SKM-1 (cell line): ENCODE results near the gene HADHA.

Experiments
- DNase-seq: peaks from one replicate; lab custom pipeline; 2025; ENCODE audit not compliant: unreplicated experiment; lab: John Stamatoyannopoulos, UW

The HADHA gene

DNA sequence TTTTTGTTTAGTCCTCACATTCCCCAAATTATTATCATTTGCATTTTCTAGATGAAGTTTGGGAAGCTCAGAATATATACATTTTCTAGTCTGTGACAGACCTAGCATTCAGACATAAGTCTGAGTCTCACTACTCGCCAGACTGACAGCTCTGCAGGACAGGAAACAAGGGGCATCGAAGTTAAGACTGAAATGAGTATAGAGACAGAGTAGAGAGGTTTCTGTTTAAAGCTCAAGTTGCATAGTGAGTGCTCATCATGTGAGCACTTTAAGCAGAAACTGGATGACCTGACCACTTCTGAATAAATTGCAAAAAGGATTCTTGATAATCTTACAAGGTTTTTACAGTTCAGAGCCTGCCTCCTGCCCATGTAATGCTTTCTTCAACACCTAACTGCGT is 1.4 kb upstream of the HADHA start:
- no peak for DNase-seq

- no peak for DNase-seq
Measured at GRCh38 chr2:26245231-26245732, 850 bp upstream of the HADHA start.

GRCh38 chr2:26243470-26244308 is 743 bp downstream of the HADHA start:
- DNase-seq: peak; percentile 17

GRCh38 chr2:26241928-26242436 is 2.5 kb downstream of the HADHA start:
- DNase-seq: no peak

DNA sequence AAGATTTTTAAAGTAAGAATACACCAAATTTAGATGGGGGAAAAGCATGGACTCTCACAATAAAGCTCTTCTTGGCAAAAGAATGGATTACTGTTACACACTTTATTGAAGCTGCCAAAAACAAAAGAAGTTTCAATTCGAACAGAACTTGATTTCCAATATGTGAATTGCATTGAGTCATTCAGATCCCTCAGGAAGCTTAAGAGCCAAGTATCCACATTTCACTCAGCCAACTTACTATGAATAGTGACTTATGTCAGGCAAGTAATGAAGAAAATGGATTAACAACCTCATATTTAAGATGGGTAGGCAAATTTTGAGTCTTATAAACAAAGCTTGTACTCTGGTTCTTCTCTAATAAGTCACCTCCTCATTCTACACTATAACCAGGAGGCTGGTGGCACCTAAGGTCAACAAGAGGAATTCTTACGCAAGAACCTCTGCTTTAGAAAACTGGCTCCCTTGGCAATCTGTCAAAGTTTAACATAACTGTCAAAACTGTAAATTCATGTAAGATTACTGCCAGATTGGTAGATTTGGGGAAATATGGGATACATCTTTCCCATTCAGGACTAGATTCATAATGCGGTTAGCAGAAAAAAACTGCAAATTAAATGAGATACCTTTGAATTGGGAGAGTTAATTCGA is 6.0 kb downstream of the HADHA start:
- DNase-seq: no peak

DNA sequence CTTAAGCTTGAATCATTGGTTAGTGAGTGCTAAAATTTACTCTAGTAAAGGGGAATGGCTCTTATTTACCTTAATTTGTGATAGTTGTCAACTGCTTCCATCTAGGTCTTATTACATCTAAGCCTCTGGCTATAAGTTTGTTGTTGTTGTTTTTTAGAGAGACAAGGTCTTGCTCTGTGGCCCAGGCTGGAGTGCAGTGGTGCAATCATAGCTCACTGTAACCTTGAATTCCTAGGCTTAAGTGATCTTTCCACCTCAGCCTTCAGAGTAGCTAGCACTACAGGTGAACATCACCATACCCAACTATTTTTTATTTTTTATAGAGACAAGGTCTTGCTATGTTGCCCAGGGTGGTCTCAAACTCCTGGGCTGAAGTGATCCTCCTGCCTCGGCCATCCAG is 6.6 kb downstream of the HADHA start:
- DNase-seq: no peak

DNA sequence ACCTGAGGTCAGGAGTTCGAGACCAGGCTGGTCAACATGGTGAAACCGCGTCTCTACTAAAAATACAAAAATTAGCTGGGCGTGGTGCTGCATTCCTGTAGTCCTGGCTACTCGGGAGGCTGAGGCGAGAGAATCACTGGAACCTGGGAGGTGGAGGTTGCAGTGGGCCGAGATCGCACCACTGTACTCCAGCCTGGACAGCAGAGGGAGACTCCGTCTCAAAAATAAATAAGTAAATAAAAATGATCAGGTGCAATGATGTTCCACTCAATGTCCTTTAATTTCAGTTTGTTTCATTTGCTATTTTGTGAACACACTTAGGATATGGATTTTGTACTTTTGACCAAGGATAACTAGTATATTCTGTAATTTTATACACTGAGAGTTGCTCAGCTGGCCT is 9.3 kb downstream of the HADHA start:
- no peak for DNase-seq

DNA sequence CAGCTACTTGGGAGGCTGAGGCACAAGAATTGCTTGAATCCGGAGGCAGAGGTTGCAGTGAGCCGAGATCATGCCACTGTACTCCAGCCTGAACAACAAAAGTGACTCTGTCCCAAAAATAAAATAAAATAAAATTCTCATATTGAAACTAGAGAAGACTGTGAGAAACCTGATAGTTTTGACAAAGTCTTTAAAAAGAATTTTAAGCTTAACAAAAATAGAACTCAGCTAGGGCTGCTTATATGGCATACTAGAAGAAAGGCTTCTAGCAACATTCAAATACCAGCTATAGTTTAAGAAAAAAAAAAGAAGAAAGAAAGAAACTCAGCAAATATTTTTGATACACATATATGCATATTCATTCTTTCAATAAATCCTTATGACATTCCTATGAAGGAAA is 13.6 kb downstream of the HADHA start:
- no peak for DNase-seq

- no peak for DNase-seq
Measured at GRCh38 chr2:26229595-26229994, 14.8 kb downstream of the HADHA start.

DNA sequence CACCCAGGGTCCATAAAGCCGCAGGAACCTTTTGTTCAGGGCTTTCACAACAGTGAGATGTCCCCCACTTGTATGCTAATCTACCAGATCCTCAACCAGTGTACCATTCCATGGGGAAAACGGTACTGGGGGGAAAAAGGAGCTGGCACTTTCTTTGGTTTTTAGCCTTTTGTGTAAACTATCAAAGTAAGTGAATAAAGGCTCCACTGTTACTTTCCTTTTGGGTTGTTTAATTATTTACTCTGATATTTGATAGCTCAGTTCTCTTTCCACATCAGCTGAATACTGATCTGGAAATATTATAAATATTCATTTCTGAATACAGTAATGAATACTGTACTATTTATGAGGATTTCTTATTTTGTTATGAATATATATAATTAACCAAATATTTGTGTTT is 20.3 kb downstream of the HADHA start:
- DNase-seq: no peak

- DNase-seq: no peak
Measured at GRCh38 chr2:26223018-26223417, 21.4 kb downstream of the HADHA start.

GRCh38 chr2:26217720-26218119 is 26.7 kb downstream of the HADHA start:
- no peak for DNase-seq

- DNase-seq: no peak
Measured at GRCh38 chr2:26216587-26216986, 27.8 kb downstream of the HADHA start.

GRCh38 chr2:26215833-26216232 is 28.6 kb downstream of the HADHA start:
- DNase-seq: no peak

- no peak for DNase-seq
Measured at GRCh38 chr2:26214759-26215158, 29.7 kb downstream of the HADHA start.

- no peak for DNase-seq
Measured at GRCh38 chr2:26212011-26212410, 32.4 kb downstream of the HADHA start.

DNA sequence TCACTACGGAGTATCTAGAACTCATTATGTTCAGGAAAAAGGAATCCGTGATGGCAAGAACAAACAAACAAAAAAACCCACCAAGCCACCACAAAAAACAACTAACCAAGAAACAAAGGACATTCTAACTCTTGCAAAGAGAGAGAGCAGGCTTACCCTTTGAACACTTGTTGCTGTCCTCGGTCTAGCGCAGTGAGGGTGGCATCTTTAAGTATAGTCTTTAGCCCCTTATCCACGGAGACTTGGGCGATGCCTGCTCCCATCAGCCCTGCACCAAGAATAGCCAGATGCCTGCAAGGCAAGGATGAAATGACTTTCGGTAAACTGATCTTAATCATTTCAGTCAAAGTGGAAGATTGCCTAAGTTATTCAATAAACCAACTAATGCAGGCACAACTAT is 40.5 kb downstream of the HADHA start:
- DNase-seq: no peak

DNA sequence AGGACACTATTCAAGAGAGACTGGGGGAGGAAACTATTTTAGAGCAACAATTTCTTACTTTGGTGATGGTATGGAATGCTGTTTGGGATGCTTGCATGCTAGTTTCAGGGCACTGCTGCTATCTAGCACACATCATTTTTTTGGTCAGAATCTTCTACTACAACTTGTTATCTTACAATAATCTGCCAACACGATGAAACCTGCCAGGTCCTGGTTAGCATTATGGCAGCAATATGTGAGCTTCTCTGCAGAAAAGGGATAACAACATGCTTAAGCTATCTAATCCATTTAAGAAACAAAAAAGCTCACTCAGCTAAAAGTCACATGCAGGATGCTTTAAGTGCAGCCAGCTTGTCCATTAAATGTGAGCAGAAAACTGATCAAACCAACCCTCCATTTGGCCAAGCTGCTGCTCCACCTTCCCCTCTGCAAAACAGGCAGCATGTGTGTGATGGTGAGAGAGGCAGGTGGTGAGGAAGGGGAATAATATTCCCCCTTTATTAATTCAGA is 41.4 kb downstream of the HADHA start:
- DNase-seq: no peak

DNA sequence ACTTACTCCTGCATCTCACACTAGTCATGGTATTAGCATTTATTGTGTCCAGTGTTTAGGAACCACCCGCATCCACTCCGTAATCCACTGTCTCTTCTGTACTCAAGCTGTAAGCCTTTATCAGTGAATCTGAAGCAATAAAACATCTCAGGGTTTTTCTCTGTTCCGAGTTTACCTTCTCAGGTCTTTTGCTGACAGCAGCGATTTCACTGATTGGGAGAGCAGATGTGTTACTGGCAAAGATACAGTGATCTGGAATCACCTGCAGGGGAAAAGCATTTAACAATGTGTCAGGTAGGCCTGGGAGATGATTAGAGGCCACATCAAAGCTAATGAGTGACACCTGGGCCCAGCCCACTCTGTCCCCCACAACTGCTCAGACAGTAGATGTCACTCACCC is 46.9 kb downstream of the HADHA start:
- no peak for DNase-seq

- DNase-seq: no peak
Measured at GRCh38 chr2:26196683-26197418, 47.6 kb downstream of the HADHA start.
